ENCODE data around the gene ITPR3. TPM values are rescaled to one million over a fixed set of nuclear protein-coding genes. Genes with fewer than 3 reads are reported as not detected.

ITPR3 gene
- polyA plus RNA-seq, 1 donor (not counting 4 experiments of a cell fraction or from before 2014, with no cell fraction given) = 43.3 TPM

GRCh38 chr6:33641602-33642001, 20.5 kb downstream of the ITPR3 start:
- FAIRE-seq (no peak), DNase-seq (ENCODE audit: low read depth, low spot score) (no peak)
- H4K20me1 ChIP-seq (ENCODE audit: control insufficient read depth, extremely low read depth, insufficient read depth, low read length) = peaks cover 24% of the 10 kb centered on the region
- H2AFZ ChIP-seq (ENCODE audit: control insufficient read depth, low read length) = no peak overlapping the region
- peak overlapping the region; percentile 28 for H3K9ac ChIP-seq (ENCODE audit: control insufficient read depth, extremely low read depth, insufficient read depth, low read length)
- H3K79me2 ChIP-seq (ENCODE audit: control insufficient read depth, insufficient read depth, low read length) = peaks cover 79% of the 10 kb centered on the region
- H3K4me2 ChIP-seq (ENCODE audit: control insufficient read depth, extremely low read depth, insufficient read depth, low read depth, low read length) = no peak overlapping the region
- no peaks in the 10 kb centered on the region for H3K9me3 ChIP-seq (ENCODE audit: control insufficient read depth, low read depth, low read length)
- peaks cover 24 to 32% of the 10 kb centered on the region in 2 experiments for H3K36me3 ChIP-seq (ENCODE audit: control insufficient read depth in 2 of 2, extremely low read depth in 1 of 2, insufficient read depth in 2 of 2, low read length in 2 of 2)
- H3K27ac ChIP-seq (ENCODE audit: control insufficient read depth, insufficient read depth, low read length) = peak overlapping the region; percentile 8
- dilution Hi-C loops (cut with MboI; ENCODE audit: extremely low pct_ligation_motif_present, low sequenced_read_pairs) = no loop called here
- TF ChIP-seq, protein P1, sequence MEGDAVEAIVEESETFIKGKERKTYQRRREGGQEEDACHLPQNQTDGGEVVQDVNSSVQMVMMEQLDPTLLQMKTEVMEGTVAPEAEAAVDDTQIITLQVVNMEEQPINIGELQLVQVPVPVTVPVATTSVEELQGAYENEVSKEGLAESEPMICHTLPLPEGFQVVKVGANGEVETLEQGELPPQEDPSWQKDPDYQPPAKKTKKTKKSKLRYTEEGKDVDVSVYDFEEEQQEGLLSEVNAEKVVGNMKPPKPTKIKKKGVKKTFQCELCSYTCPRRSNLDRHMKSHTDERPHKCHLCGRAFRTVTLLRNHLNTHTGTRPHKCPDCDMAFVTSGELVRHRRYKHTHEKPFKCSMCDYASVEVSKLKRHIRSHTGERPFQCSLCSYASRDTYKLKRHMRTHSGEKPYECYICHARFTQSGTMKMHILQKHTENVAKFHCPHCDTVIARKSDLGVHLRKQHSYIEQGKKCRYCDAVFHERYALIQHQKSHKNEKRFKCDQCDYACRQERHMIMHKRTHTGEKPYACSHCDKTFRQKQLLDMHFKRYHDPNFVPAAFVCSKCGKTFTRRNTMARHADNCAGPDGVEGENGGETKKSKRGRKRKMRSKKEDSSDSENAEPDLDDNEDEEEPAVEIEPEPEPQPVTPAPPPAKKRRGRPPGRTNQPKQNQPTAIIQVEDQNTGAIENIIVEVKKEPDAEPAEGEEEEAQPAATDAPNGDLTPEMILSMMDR (optimal IDR thresholded peaks at IDR 0.05 in 1 of 3, IDR thresholded peaks at IDR 0.05 in 1 of 3, conservative IDR thresholded peaks at IDR 0.05 in 1 of 3; ENCODE audit: extremely low read depth in 1 of 3, insufficient read depth in 2 of 3, low read length in 3 of 3) = no peak
- no peak for TF ChIP-seq EZH2 (IDR thresholded peaks at IDR 0.05; ENCODE audit: low read length)
- peaks cover 17% of the 10 kb centered on the region for H3K9me1 ChIP-seq (ENCODE audit: control insufficient read depth, extremely low read depth, insufficient read depth, low read length)
- no peak overlapping the region for H3K4me3 ChIP-seq (ENCODE audit: control insufficient read depth in 2 of 3, extremely low read depth in 1 of 3, insufficient read depth in 2 of 3, low read depth in 1 of 3, low read length in 3 of 3)
- H3K4me1 ChIP-seq (ENCODE audit: control insufficient read depth, extremely low read depth, insufficient read depth, low read length) = peaks cover 28% of the 10 kb centered on the region
- H3K27me3 ChIP-seq (ENCODE audit: control insufficient read depth, extremely low read depth, insufficient read depth, low read length) = no peaks in the 10 kb centered on the region

GRCh38 chr6:33642897-33643296, 21.8 kb downstream of the ITPR3 start:
- DNase-seq (ENCODE audit: low read depth, low spot score) (no peak), FAIRE-seq (no peak)
- Histone ChIP-seq H3K4me2 (ENCODE audit: control insufficient read depth, extremely low read depth, insufficient read depth, low read depth, low read length) (no peak overlapping the region), H2AFZ (ENCODE audit: control insufficient read depth, low read length) (no peak overlapping the region), H3K9me1 (ENCODE audit: control insufficient read depth, extremely low read depth, insufficient read depth, low read length) (peaks cover 17% of the 10 kb centered on the region), H3K27me3 (ENCODE audit: control insufficient read depth, extremely low read depth, insufficient read depth, low read length) (no peaks in the 10 kb centered on the region), H3K27ac (ENCODE audit: control insufficient read depth, insufficient read depth, low read length) (no peak overlapping the region), H4K20me1 (ENCODE audit: control insufficient read depth, extremely low read depth, insufficient read depth, low read length) (peaks cover 22% of the 10 kb centered on the region), H3K9ac (ENCODE audit: control insufficient read depth, extremely low read depth, insufficient read depth, low read length) (no peak overlapping the region), H3K4me3 (ENCODE audit: control insufficient read depth in 2 of 3, extremely low read depth in 1 of 3, insufficient read depth in 2 of 3, low read depth in 1 of 3, low read length in 3 of 3) (no peak overlapping the region), H3K36me3 (ENCODE audit: control insufficient read depth in 2 of 2, extremely low read depth in 1 of 2, insufficient read depth in 2 of 2, low read length in 2 of 2) (peaks cover 27 to 37% of the 10 kb centered on the region in 2 experiments), H3K79me2 (ENCODE audit: control insufficient read depth, insufficient read depth, low read length) (peaks cover 77% of the 10 kb centered on the region), H3K4me1 (ENCODE audit: control insufficient read depth, extremely low read depth, insufficient read depth, low read length) (peaks cover 28% of the 10 kb centered on the region), H3K9me3 (ENCODE audit: control insufficient read depth, low read depth, low read length) (no peaks in the 10 kb centered on the region)
- dilution Hi-C loops (cut with MboI; ENCODE audit: extremely low pct_ligation_motif_present, low sequenced_read_pairs) = no loop called here
- TF ChIP-seq, protein P1 (optimal IDR thresholded peaks at IDR 0.05 in 1 of 3, IDR thresholded peaks at IDR 0.05 in 1 of 3, conservative IDR thresholded peaks at IDR 0.05 in 1 of 3; ENCODE audit: extremely low read depth in 1 of 3, insufficient read depth in 2 of 3, low read length in 3 of 3) = no peak
- TF ChIP-seq EZH2 (IDR thresholded peaks at IDR 0.05; ENCODE audit: low read length) = no peak

Measured in keratinocyte (primary cell).